GM12874 (cell line): ENCODE measurements around the gene DIDO1.

Experiments
- TF ChIP-seq, protein P1 (sequence below): IDR thresholded peaks from 2 replicates; pipeline ENCODE4 v1.5.1; 2011; ENCODE audit warnings: low read depth, mild to moderate bottlenecking, control low read depth, low read length, moderate library complexity; ENCODE audit not compliant: insufficient read depth

The DIDO1 gene

DNA sequence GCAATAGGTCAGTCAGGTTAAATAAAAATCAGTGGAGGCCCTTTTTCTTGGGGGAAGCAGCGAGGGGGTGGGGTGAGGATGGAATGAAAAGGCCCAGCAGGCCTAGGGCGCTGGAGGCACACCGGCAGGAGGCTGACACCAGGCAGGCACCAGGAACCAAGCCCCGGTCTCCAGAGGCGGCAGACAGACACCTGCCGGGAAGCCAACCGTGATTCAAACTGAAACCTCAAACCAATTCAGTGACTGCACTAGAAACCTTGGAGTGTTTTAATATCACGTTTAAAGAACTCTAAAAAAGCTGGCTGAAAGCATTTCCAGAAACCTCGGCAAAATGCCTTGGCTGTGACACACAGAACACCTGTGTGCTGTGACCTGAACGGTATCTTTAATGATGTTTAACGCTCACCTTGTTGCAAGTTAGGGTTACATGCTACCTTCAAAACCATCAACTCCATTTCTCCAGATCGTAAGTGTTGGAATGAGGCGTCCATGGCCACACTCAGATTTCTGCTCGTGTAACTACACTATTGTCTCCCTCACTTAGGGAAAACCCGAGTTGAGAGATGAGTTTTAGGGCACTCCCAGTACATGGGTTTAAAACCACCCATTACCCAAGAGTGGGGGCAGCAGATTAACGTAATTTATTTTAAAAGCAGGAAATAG, 27.2 kb downstream of the DIDO1 start:
- TF ChIP-seq, protein P1, sequence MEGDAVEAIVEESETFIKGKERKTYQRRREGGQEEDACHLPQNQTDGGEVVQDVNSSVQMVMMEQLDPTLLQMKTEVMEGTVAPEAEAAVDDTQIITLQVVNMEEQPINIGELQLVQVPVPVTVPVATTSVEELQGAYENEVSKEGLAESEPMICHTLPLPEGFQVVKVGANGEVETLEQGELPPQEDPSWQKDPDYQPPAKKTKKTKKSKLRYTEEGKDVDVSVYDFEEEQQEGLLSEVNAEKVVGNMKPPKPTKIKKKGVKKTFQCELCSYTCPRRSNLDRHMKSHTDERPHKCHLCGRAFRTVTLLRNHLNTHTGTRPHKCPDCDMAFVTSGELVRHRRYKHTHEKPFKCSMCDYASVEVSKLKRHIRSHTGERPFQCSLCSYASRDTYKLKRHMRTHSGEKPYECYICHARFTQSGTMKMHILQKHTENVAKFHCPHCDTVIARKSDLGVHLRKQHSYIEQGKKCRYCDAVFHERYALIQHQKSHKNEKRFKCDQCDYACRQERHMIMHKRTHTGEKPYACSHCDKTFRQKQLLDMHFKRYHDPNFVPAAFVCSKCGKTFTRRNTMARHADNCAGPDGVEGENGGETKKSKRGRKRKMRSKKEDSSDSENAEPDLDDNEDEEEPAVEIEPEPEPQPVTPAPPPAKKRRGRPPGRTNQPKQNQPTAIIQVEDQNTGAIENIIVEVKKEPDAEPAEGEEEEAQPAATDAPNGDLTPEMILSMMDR = no peak

DNA sequence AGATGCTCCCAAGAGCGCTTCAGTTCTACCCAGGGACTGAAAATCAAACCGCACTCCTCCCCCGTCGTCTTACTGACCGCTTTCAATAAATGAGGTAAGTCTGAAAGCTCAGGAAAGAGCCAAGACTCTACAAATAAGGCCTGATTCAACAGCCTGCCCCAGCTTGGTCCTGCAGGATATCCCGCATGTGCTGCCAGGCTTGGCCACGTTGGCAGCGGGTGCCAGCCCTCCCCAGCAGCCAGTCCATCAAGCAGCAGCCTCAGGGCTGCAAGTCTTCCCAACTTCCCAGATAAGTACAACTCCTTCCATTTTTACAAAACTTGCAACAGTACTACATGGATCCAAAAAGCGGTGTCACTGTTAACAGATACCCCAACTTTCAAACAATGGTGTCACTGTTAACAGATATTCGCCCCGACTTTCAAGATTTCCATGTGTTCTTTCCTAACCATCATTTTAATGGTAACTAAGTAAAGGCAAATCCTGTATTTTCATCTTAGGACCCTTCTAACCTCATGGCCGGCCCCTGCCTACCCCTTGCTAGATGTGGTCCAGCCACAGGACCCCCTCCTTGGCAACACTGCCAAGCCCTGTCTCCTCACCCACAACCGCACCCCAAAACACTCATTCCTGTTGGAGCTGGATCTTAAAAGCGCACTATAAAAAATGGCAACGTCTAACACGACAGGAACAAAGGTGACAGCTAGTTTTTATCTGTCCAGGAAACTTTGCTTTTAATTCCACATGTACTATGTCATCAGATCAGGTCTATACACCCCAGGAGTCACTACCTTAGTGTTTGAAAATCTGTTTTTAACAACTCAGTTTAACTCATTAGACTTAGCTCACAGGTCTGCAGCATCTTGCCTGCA, 28.0 kb downstream of the DIDO1 start:
- TF ChIP-seq, protein P1 = no peak

DNA sequence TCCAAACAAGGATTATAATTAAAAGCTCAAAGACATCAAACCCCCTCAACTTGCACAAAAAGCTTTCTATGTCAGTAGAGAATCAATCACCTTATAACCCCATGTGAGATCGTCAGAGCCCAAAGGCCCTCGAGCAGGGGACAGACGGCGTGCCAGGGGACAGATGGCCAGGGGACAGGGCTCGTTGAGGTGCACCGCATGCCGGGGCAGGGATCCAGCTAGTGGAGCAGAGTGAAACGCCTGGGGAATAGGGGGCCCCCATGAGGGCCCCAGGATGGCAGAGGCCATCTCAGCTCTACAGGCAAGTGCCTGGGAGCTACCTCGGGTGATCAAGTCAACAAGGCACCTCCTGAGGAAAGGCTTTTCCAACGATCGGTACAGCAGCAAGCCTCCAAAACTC, 28.6 kb downstream of the DIDO1 start:
- TF ChIP-seq, protein P1 = no peak

DNA sequence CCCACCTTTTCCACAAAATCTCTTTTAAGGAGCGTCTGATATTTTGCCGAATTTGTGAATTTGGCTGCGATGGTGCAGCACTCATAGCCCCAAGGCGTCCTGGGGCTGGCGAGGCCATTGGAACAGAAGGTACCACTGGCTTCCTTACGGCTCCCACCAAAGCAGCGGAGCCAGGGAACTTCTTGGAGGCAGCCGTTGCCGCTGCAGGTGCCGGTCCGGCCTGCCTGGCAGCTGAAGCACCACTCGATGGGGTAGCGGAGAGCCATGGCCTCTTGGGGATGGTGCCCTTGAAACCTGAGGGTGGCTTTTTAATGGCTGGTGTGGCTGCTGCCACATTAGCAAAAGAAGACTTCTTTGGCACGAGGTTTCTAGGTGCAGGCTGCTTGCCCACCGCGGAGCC, 29.8 kb downstream of the DIDO1 start:
- TF ChIP-seq, protein P1 = no peak

DNA sequence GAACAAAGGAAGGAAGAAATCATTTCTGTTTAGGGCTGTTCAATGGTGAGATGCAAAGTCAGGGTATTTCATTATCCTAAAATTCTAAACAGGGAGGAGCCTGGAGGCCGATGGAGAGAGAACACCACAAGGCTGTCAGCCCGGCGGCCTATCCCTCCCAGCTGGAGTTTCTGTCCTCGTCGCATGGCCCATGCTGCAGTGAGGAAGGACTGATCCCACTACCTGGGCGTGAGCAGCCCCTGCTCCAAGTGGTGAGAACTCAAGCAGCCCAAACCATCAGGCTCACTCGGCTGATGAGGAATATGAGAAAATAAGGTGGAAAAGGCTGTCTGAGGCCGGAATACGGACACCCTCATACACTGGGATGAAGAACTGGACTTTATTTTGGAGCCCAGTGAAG, 30.8 kb downstream of the DIDO1 start:
- TF ChIP-seq, protein P1 = no peak

DNA sequence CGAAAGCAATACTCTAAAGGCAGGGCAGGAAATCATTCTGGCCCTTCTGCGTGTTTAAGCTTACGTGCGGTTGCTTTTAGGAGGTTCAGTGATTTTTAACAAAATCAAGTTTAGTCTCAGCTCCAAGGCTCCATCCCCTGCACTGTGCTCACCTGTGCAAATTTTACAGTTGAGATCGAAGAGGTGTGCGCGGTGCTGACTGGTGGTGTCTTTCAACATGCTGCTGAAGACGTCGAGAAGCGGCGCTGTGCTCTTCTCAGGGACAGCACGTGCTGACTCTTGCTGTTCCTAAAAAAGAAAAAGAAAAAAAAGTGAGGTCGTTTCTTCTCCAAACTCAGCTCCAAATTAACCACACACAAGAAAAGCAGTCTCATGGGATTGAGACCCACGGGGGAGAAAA, 32.0 kb downstream of the DIDO1 start:
- TF ChIP-seq, protein P1 = no peak

DNA sequence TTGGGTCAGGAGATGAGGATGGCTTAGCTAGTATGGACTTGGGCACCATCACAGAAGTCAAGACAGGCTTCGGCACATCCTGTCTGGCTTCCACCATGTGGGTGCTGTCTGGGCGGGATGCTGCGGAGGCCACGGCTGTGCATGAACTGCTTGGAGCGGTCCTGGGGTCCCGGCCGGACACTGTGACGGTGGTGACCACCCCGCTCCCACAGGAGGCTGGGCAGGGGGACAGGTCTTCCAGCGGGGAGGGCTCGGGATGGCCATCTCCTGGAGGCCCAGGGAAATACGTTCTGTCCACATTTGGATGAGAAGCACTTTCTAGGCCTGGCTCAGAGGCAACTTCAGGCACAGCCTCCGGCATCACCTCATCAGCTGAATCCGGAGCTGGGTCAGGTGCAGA, 32.6 kb downstream of the DIDO1 start:
- TF ChIP-seq, protein P1 = no peak
